Kidney (tissue), 14 donors: ENCODE data around the gene GALP. TPM values are rescaled to one million over a fixed set of nuclear protein-coding genes. Genes with fewer than 3 reads are reported as not detected.

ENCODE experiments used
- DNase-seq, 5 donors: peaks; one replicate each; pipeline ENCODE4 v3.0.0-alpha.2; 2013 to 2020
- FAIRE-seq: peaks from 2 replicates; lab custom pipeline; 2012; peaks lifted over from hg19 to GRCh38; lab: Jason Lieb, UNC
- H3K27ac ChIP-seq, 2 donors: one replicate each; pipeline ENCODE4 v1.7.0; 2013; ENCODE audit warnings: low read depth in 2 of 2, low read length in 2 of 2, inconsistent platforms in 1 of 2
- H3K27me3 ChIP-seq: one replicate; pipeline ENCODE4 v1.7.1; 2013; ENCODE audit warnings: low read length, inconsistent platforms; ENCODE audit not compliant: control insufficient read depth, insufficient read depth
- H3K36me3 ChIP-seq, 3 donors: one replicate each; pipeline versions ENCODE4 v1.7.0 to v1.7.1; 2013; ENCODE audit warnings: low read length in 3 of 3, control low read depth in 1 of 3, inconsistent platforms in 1 of 3; ENCODE audit not compliant: insufficient read depth in 3 of 3, control insufficient read depth in 2 of 3
- H3K4me1 ChIP-seq, 3 donors: one replicate each; pipeline versions ENCODE4 v1.7.0 to v1.7.1; 2013; ENCODE audit warnings: low read length in 3 of 3, inconsistent platforms in 1 of 3, low read depth in 1 of 3; ENCODE audit not compliant: control insufficient read depth in 2 of 3, insufficient read depth in 2 of 3
- H3K4me3 ChIP-seq, 3 donors: one replicate each; pipeline versions ENCODE4 v1.7.0 to v1.8.1; 2013; ENCODE audit warnings: low read length in 3 of 3, control low read depth in 1 of 3, inconsistent platforms in 1 of 3
- H3K9ac ChIP-seq, 3 donors: one replicate each; pipeline versions ENCODE4 v1.7.0 to v1.7.1; 2013; ENCODE audit warnings: low read length in 3 of 3, control low read depth in 1 of 3, inconsistent platforms in 1 of 3
- H3K9me3 ChIP-seq, 3 donors: one replicate each; pipeline versions ENCODE4 v1.7.0 to v1.7.1; 2013; ENCODE audit warnings: low read length in 3 of 3, control low read depth in 1 of 3, inconsistent platforms in 1 of 3; ENCODE audit not compliant: control insufficient read depth in 2 of 3, insufficient read depth in 1 of 3
- intact Hi-C: fragments of 100-400 bp; cut with DNase I; formaldehyde crosslinking; loops from one replicate; pipeline ENCODE4 v1.11.1; 2022
- polyA plus RNA-seq: library from polyadenylated mRNA; stranded (reverse); fragments of 350-450 nt; fragmentation: Illumina TruSeq; extraction: RNeasy Lipid Tissue Mini Kit (QIAGEN cat#74804); gene quantifications from one replicate; pipeline ENCODE4 v1.2.3, GENCODE V29; 2014; ENCODE audit warnings: low read depth, low replicate concordance; ENCODE audit not compliant: insufficient read depth
- total RNA-seq: library from RNA; stranded (reverse); fragmentation: NEBNext Ultra II Directional; extraction: Animal tissue kit (Norgen Biotek cat#: 25700); gene quantifications from one replicate; pipeline ENCODE4 v1.2.1, GENCODE V29; 2021
- TF ChIP-seq, protein P1 (sequence below): IDR thresholded peaks from 3 replicates; pipeline ENCODE4 v1.5.1; 2012; ENCODE audit warnings: mild to moderate bottlenecking, moderate library complexity, borderline replicate concordance; ENCODE audit not compliant: insufficient read depth; ENCODE audit errors: extremely low read depth
- donor health status: control.
- donor health status: control.
- donor health status: control.
- donor health status: control.
- donor health status: control.
- donor health status: DM: yes; HTN: yes; CAD: no.
- donor health status: Normal renal cell carcinoma (clear cell type).

The GALP gene
- total and polyA plus RNA-seq, 2 donors from 2014 or later = not detected

GRCh38 chr19:56144831-56145230 is 31.0 kb upstream of the GALP start:
- H3K4me1 ChIP-seq = peaks cover 2 to 20% (median 9%) of the 10 kb centered on the region in 3 donors
- H3K27ac ChIP-seq = no peak overlapping the region
- intact Hi-C loops = no loop called here

GRCh38 chr19:56145698-56146097 is 30.1 kb upstream of the GALP start:
- DNase-seq (no peak), FAIRE-seq (no peak)
- Histone ChIP-seq H3K4me1 (peaks cover 0 to 18% (median 9%) of the 10 kb centered on the region in 3 donors), H3K9ac (no peak overlapping the region), H3K9me3 (no peaks in the 10 kb centered on the region), H3K27ac (no peak overlapping the region), H3K36me3 (peaks cover 0 to 4% (median 2%) of the 10 kb centered on the region in 3 donors), H3K27me3 (no peaks in the 10 kb centered on the region), H3K4me3 (no peak overlapping the region)
- intact Hi-C loops = no loop called here
- TF ChIP-seq, protein P1, sequence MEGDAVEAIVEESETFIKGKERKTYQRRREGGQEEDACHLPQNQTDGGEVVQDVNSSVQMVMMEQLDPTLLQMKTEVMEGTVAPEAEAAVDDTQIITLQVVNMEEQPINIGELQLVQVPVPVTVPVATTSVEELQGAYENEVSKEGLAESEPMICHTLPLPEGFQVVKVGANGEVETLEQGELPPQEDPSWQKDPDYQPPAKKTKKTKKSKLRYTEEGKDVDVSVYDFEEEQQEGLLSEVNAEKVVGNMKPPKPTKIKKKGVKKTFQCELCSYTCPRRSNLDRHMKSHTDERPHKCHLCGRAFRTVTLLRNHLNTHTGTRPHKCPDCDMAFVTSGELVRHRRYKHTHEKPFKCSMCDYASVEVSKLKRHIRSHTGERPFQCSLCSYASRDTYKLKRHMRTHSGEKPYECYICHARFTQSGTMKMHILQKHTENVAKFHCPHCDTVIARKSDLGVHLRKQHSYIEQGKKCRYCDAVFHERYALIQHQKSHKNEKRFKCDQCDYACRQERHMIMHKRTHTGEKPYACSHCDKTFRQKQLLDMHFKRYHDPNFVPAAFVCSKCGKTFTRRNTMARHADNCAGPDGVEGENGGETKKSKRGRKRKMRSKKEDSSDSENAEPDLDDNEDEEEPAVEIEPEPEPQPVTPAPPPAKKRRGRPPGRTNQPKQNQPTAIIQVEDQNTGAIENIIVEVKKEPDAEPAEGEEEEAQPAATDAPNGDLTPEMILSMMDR = no peak

More at GRCh38 chr19:56144831-56145230, 31.0 kb upstream of the GALP start:
- DNase-seq (no peak), FAIRE-seq (no peak)
- Histone ChIP-seq H3K4me3 (no peak overlapping the region), H3K27me3 (no peaks in the 10 kb centered on the region), H3K9me3 (no peaks in the 10 kb centered on the region), H3K36me3 (peaks cover 0 to 3% (median 2%) of the 10 kb centered on the region in 3 donors), H3K9ac (no peak overlapping the region)
- TF ChIP-seq, protein P1 = no peak

DNA sequence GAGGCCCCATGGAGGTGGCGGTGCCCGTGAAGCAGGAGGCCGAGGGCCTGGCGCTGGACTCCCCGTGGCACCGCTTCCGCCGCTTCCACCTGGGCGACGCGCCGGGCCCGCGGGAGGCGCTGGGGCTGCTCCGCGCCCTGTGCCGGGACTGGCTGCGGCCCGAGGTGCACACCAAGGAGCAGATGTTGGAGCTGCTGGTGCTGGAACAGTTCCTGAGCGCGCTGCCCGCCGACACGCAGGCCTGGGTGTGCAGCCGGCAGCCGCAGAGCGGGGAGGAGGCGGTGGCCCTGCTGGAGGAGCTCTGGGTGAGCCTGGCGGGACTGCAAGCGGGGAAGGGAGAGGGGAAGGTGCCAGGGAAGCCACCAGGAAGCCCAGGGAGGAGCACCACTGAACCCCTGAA is 28.9 kb upstream of the GALP start:
- TF ChIP-seq, protein P1 = no peak

DNA sequence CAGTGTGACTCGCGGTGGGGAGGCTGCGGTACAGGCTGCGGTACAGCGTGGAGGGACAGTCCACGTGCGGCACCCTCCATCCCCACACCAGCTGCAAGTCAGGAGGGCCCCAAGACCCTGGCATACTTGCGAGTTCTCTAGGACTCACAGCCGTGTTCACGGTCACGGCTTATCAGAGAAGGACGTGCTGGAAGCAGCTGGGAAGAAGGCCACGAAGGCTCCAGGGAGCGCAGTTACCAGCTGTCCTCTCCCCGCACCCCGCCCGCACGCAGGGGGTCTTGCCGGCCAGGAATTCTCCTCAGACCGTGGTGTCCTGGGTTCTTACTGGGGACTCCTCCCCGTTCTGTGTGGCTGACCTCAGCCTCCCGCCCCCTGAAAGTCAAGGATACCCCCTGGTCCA is 28.5 kb upstream of the GALP start:
- intact Hi-C loops = no loop called here
- DNase-seq (no peak), FAIRE-seq (no peak)
- peaks cover 0 to 12% (median 8%) of the 10 kb centered on the region in 3 donors for H3K4me1 ChIP-seq
- no peak overlapping the region for H3K27ac ChIP-seq
- H3K27me3 ChIP-seq = no peaks in the 10 kb centered on the region
- peaks cover 0 to 4% (median 2%) of the 10 kb centered on the region in 3 donors for H3K36me3 ChIP-seq
- TF ChIP-seq, protein P1 = no peak
- no peak overlapping the region for H3K9ac ChIP-seq
- no peak overlapping the region for H3K4me3 ChIP-seq
- H3K9me3 ChIP-seq = no peaks in the 10 kb centered on the region

More for the DNA sequence above, 28.9 kb upstream of the GALP start:
- peaks cover 0 to 4% (median 2%) of the 10 kb centered on the region in 3 donors for H3K36me3 ChIP-seq
- H3K4me3 ChIP-seq = no peak overlapping the region
- no peak overlapping the region for H3K27ac ChIP-seq
- peaks cover 0 to 16% (median 9%) of the 10 kb centered on the region in 3 donors for H3K4me1 ChIP-seq
- FAIRE-seq = no peak
- H3K9ac ChIP-seq = no peak overlapping the region
- no peaks in the 10 kb centered on the region for H3K27me3 ChIP-seq
- no peaks in the 10 kb centered on the region for H3K9me3 ChIP-seq
- DNase-seq = no peak
- intact Hi-C loops = no loop called here
